K562 (cell line): ENCODE results near the gene RELCH. TPM values are rescaled to one million over a fixed set of nuclear protein-coding genes. Genes with fewer than 3 reads are reported as not detected.

Experiments
- ATAC-seq: fragments of 200-7000 bp; cut with Tn5 transposase; 3 replicates; pipeline ENCODE4 v1.9.1; 2020; ENCODE audit warnings: moderate library complexity
- BruUV-seq: library from RNA; stranded (reverse); fragments of 400-500 nt; replicated peaks from 2 replicates; lab custom pipeline; 2021; lab: Mats Ljungman, UMichigan
- CTCF ChIA-PET: fragments of 300-600 bp; formaldehyde crosslinking; extraction: SDS; loops from one replicate; lab custom pipeline; 2021; ENCODE audit warnings: low intra/inter-chr PET ratio; lab: Yijun Ruan, JAX
- POLR2A ChIA-PET: fragments of 300-600, 350-650 bp; sonication (Branson Sonifier 250); formaldehyde crosslinking; extraction: SDS; loops from one replicate; lab custom pipeline; 2021; ENCODE audit warnings: antibody characterized with exemption, inconsistent platforms; lab: Yijun Ruan, JAX
- DNase-seq, 4 experiments: peaks; one replicate each; pipeline versions ENCODE4 v3.0.0 to v3.0.0-alpha.2; 2011 to 2018; ENCODE audit warnings: low spot score in 3 of 4, mixed read lengths in 3 of 4; ENCODE audit errors: extremely low read depth in 1 of 4
- FAIRE-seq: peaks from 2 replicates; lab custom pipeline; 2011; peaks lifted over from hg19 to GRCh38; lab: Jason Lieb, UNC
- H2AFZ ChIP-seq: 2 replicates; pipeline ENCODE4 v1.6.0; 2011; ENCODE audit warnings: low read depth, low read length, control low read depth, inconsistent platforms
- H3K27ac ChIP-seq: fragments of 200-600 bp; 3 replicates; pipeline ENCODE4 v1.8.0; 2011; ENCODE audit warnings: low read depth, mild to moderate bottlenecking, control low read depth, inconsistent platforms, low read length, moderate library complexity, mixed read lengths; ENCODE audit errors: extremely low read depth
- H3K27me3 ChIP-seq, 2 experiments: fragments of 300-600 bp in 1 of 2; 2 replicates in 1 of 2; 3 replicates in 1 of 2; pipeline versions ENCODE4 v1.6.0 to v1.8.0; 2011; ENCODE audit warnings: inconsistent platforms in 2 of 2, low read length in 2 of 2, mild to moderate bottlenecking in 1 of 2, mixed read lengths in 1 of 2, moderate library complexity in 1 of 2; ENCODE audit not compliant: control insufficient read depth in 2 of 2, insufficient read depth in 2 of 2
- H3K36me3 ChIP-seq: fragments of 300-600 bp; 3 replicates; pipeline ENCODE4 v1.8.0; 2011; ENCODE audit warnings: mild to moderate bottlenecking, low read length, inconsistent platforms; ENCODE audit not compliant: control insufficient read depth, insufficient read depth
- H3K4me1 ChIP-seq, 2 experiments: fragments of 200-600 bp in 1 of 2; replicated peaks in 1 of 2; 2 replicates in 1 of 2; 3 replicates in 1 of 2; pipeline versions ENCODE4 v1.5.1 to v1.8.0; 2011; ENCODE audit warnings: inconsistent platforms in 2 of 2, low read length in 2 of 2, mild to moderate bottlenecking in 1 of 2, mixed read lengths in 1 of 2, moderate library complexity in 1 of 2; ENCODE audit not compliant: control insufficient read depth in 2 of 2, insufficient read depth in 2 of 2
- H3K4me2 ChIP-seq: 2 replicates; pipeline ENCODE4 v1.6.1; 2011; ENCODE audit warnings: low read length, control low read depth, inconsistent platforms, mixed read lengths; ENCODE audit not compliant: insufficient read depth
- H3K4me3 ChIP-seq: fragments of 200-600 bp; sonication (generic), shearing (Covaris generic); 2 replicates; pipeline ENCODE4 v1.5.1; 2016; ENCODE audit warnings: control low read depth, inconsistent platforms
- H3K79me2 ChIP-seq: fragments of 200-600 bp; 3 replicates; pipeline ENCODE4 v1.8.0; 2011; ENCODE audit warnings: low read length, inconsistent platforms; ENCODE audit not compliant: control insufficient read depth, insufficient read depth
- H3K9ac ChIP-seq, 2 experiments: 2 replicates each; pipeline versions ENCODE4 v1.6.0 to v1.6.1; 2011; ENCODE audit warnings: low read depth in 2 of 2, low read length in 2 of 2, control low read depth in 1 of 2, inconsistent platforms in 1 of 2, mild to moderate bottlenecking in 1 of 2, mixed read lengths in 1 of 2; ENCODE audit not compliant: insufficient read depth in 1 of 2
- H3K9me1 ChIP-seq: one replicate; pipeline ENCODE4 v1.6.0; 2011; ENCODE audit warnings: inconsistent platforms, mild to moderate bottlenecking, low read length, moderate library complexity; ENCODE audit not compliant: control insufficient read depth, insufficient read depth
- H3K9me3 ChIP-seq: replicated peaks from 2 replicates; pipeline ENCODE4 v1.5.1; 2011; ENCODE audit warnings: low read depth, low read length, inconsistent platforms; ENCODE audit not compliant: control insufficient read depth, insufficient read depth
- H4K20me1 ChIP-seq: replicated peaks from 2 replicates; pipeline ENCODE4 v1.6.1; 2011; ENCODE audit warnings: low read length, inconsistent platforms, mixed read lengths; ENCODE audit not compliant: control insufficient read depth, insufficient read depth
- BRD4 ChIP-seq: fragments of 200-600 bp; sonication (generic); IDR thresholded peaks from 2 replicates; pipeline ENCODE4 v1.6.1; 2017; ENCODE audit warnings: inconsistent platforms
- SRF ChIP-seq, 2 experiments: fragments of 250-450, 450-650 bp in 1 of 2; sonication (Bioruptor Pico) in 1 of 2; sonication (generic) in 1 of 2; formaldehyde crosslinking; IDR thresholded peaks; 2 replicates each; pipeline versions ENCODE4 v1.5.0 to v1.5.1; 2020 to 2022; ENCODE audit warnings: mild to moderate bottlenecking in 1 of 2, missing genetic modification reagents in 1 of 2
- ZNF212 ChIP-seq: fragments of 450-650 bp; formaldehyde crosslinking; IDR thresholded peaks from 2 replicates; pipeline ENCODE4 v1.4.0; 2020; ENCODE audit warnings: mild to moderate bottlenecking
- ZNF217 ChIP-seq: sonication (generic); formaldehyde crosslinking; IDR thresholded peaks from 2 replicates; pipeline ENCODE4 v1.8.0; 2022; ENCODE audit warnings: mild to moderate bottlenecking, missing genetic modification reagents
- ZZZ3 ChIP-seq: fragments of 450-650 bp; IDR thresholded peaks from 2 replicates; pipeline ENCODE4 v1.6.1; 2016; ENCODE audit warnings: antibody characterized with exemption, mild to moderate bottlenecking, moderate library complexity
- WGBS: fragments of 100-300 bp; shearing (Covaris generic); methylation state at CpG from one replicate; pipeline ENCODE4 v1.1.6; 2016; ENCODE audit warnings: low coverage, mixed read lengths; ENCODE audit not compliant: insufficient coverage; ENCODE audit errors: missing lambda C conversion rate; 5-methylcytosine and 5-hydroxymethylcytosine counted together
- in situ Hi-C: fragments of 300-500 bp; cut with MboI; formaldehyde crosslinking; loops from 4 replicates; pipeline ENCODE4 v1.15.0; 2018; ENCODE audit warnings: inconsistent platforms, mixed read lengths
- intact Hi-C: fragments of 100-400 bp; cut with micrococcal nuclease; formaldehyde crosslinking; loops from 2 replicates; pipeline ENCODE4 v1.14.2; 2022
- polyA plus RNA-seq, 8 experiments: library from polyadenylated mRNA; depleted of rRNA in 4 of 8; stranded (reverse) in 5 of 8; unstranded in 3 of 8; fragments of >200 nt; fragmentation: Nextera tagmentation in 2 of 8; fragmentation: Illumina TruSeq in 1 of 8; extraction: Ambion mirVana in 2 of 8; extraction: Trizol in 1 of 8; gene quantifications; 2 replicates each; pipeline versions ENCODE4 v1.2.1 to v1.2.3, GENCODE V29; 2011 to 2014; ENCODE audit warnings: inconsistent platforms in 1 of 8, missing spikeins in 1 of 8
- total RNA-seq, 7 experiments: library from RNA; depleted of rRNA in 6 of 7; stranded (reverse); fragments of >200 nt in 6 of 7; fragmentation: Illumina TruSeq in 2 of 7; extraction: Trizol in 2 of 7; gene quantifications; 2 replicates each; pipeline versions ENCODE4 v1.2.1 to v1.2.3, GENCODE V29; 2011 to 2021; ENCODE audit warnings: low replicate concordance in 1 of 7
- TF ChIP-seq, protein P1 (sequence below), 2 experiments: fragments of 450-650 bp in 1 of 2; sonication (generic) in 1 of 2; formaldehyde crosslinking in 1 of 2; IDR thresholded peaks; 2 replicates each; pipeline versions ENCODE4 v1.7.1 to v1.9.0; 2016 to 2022; ENCODE audit warnings: inconsistent platforms in 1 of 2, mild to moderate bottlenecking in 1 of 2, missing genetic modification reagents in 1 of 2

RELCH gene
- total and polyA plus RNA-seq, 9 of the 15 experiments (the other 6 are each of a cell fraction or from before 2014, with no cell fraction given): 1.4 to 13.6 (median 7.6) TPM

DNA sequence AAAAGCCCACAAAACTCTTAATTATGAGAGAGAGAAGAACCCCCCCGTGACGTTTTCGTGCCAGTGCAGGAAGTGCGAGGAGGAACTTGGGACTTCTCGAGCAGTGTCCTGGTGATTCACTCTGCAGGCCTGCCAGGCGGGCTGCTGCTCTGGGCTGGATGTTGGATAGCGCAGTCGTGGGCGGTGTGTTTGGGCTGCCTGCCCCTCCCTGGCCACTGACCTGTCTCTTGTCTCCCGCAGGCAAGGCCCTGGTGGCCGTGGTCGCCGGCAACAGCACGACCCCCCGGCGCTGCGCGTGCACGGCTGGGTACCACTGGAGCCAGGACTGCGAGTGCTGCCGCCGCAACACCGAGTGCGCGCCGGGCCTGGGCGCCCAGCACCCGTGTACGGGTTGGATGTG lies 167.1 kb downstream of the RELCH start:
- Histone ChIP-seq H4K20me1 (no peaks in the 10 kb centered on the region), H3K36me3 (no peaks in the 10 kb centered on the region), H3K27ac (no peak overlapping the region), H3K4me2 (no peak overlapping the region), H3K9me1 (no peaks in the 10 kb centered on the region), H3K9ac (no peak overlapping the region), H3K4me3 (no peak overlapping the region), H3K4me1 (peaks cover 0 to 4% of the 10 kb centered on the region in 2 experiments; a peak in 1 of 5 replicates), H3K79me2 (no peaks in the 10 kb centered on the region)
- intact Hi-C loops: no loop called here
- in situ Hi-C loops: no loop called here
- WGBS: 16% methylated on average over 28 of the region's 29 CpGs
- POLR2A ChIA-PET: no interaction called here
- FAIRE-seq (no peak), ATAC-seq (no peak)
- TF ChIP-seq SRF (CRISPR knock-in tag; IDR thresholded peaks at IDR 0.05) (no peak), BRD4 (no peak), ZNF217 (no peak), ZZZ3 (no peak)
- TF ChIP-seq, all 486 proteins: peak for 0
- no peak for DNase-seq
- Histone ChIP-seq H3K9me3 (no peaks in the 10 kb centered on the region), H3K27me3 (peaks cover 3 to 32% of the 10 kb centered on the region in 2 experiments), H2AFZ (no peak overlapping the region)
- no TSS peak for BruUV-seq
- CTCF ChIA-PET: no interaction called here

DNA sequence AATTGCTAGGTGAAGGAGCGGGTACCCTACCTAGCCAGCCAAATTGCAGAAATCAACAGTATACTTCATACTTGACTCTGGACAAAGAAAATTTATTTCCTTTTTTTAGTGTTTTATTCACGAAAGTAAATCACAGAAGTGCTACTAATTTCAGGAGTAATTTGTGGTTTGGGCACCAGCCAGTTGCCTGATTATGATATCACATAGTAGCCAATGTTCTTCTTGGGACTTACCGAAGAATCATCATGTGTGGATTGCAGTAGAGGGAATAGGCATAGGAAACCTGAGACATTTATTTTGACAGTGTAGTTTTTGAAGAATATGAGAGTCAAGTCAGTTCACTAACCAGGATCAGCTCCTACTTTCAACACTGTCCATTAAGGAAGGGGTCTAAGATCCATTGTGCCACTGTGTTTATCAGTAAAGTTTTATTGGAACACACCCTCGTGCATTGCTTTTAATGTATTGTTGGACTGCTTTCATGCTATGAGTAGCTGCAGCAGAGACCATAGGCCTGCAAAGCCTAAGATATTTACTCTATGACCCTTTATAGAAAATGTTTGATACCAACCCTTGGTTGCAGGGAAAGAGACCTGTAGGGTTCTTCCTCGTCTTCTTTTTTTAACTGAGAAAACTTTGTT lies 170.1 kb downstream of the RELCH start:
- intact Hi-C loops: no loop called here
- H3K27me3 ChIP-seq: peaks cover 3 to 32% of the 10 kb centered on the region in 2 experiments
- no TSS peak for BruUV-seq
- no peak for DNase-seq
- in situ Hi-C loops: no loop called here
- no peak overlapping the region for H3K9ac ChIP-seq
- no peak for FAIRE-seq
- H3K36me3 ChIP-seq: no peaks in the 10 kb centered on the region
- no peak overlapping the region for H3K4me2 ChIP-seq
- H4K20me1 ChIP-seq: no peaks in the 10 kb centered on the region
- no peaks in the 10 kb centered on the region for H3K9me1 ChIP-seq
- H3K4me1 ChIP-seq: peaks cover 0 to 4% of the 10 kb centered on the region in 2 experiments; a peak in 1 of 5 replicates
- H3K27ac ChIP-seq: no peak overlapping the region
- H3K9me3 ChIP-seq: no peaks in the 10 kb centered on the region
- ChIA-PET CTCF (no interaction called here), POLR2A (no interaction called here)
- H3K79me2 ChIP-seq: no peaks in the 10 kb centered on the region
- WGBS: 4% methylated on average over 5 of the region's 5 CpGs
- ATAC-seq: no peak
- no peak overlapping the region for H2AFZ ChIP-seq
- no peak overlapping the region for H3K4me3 ChIP-seq
- TF ChIP-seq, protein P1, sequence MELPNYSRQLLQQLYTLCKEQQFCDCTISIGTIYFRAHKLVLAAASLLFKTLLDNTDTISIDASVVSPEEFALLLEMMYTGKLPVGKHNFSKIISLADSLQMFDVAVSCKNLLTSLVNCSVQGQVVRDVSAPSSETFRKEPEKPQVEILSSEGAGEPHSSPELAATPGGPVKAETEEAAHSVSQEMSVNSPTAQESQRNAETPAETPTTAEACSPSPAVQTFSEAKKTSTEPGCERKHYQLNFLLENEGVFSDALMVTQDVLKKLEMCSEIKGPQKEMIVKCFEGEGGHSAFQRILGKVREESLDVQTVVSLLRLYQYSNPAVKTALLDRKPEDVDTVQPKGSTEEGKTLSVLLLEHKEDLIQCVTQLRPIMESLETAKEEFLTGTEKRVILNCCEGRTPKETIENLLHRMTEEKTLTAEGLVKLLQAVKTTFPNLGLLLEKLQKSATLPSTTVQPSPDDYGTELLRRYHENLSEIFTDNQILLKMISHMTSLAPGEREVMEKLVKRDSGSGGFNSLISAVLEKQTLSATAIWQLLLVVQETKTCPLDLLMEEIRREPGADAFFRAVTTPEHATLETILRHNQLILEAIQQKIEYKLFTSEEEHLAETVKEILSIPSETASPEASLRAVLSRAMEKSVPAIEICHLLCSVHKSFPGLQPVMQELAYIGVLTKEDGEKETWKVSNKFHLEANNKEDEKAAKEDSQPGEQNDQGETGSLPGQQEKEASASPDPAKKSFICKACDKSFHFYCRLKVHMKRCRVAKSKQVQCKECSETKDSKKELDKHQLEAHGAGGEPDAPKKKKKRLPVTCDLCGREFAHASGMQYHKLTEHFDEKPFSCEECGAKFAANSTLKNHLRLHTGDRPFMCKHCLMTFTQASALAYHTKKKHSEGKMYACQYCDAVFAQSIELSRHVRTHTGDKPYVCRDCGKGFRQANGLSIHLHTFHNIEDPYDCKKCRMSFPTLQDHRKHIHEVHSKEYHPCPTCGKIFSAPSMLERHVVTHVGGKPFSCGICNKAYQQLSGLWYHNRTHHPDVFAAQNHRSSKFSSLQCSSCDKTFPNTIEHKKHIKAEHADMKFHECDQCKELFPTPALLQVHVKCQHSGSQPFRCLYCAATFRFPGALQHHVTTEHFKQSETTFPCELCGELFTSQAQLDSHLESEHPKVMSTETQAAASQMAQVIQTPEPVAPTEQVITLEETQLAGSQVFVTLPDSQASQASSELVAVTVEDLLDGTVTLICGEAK (IDR thresholded peaks at IDR 0.05): peak; percentile 71
- TF ChIP-seq, protein P1 (CRISPR knock-in tag; IDR thresholded peaks at IDR 0.05): no peak
- no peak for TF ChIP-seq ZNF212 (CRISPR knock-in tag)
